Bronchial epithelial cell (primary cell): ENCODE measurements around the gene LONRF2. TPM values are rescaled to one million over a fixed set of nuclear protein-coding genes. Genes with fewer than 3 reads are reported as not detected.

Source experiments
- DNase-seq: peaks from one replicate; pipeline ENCODE4 v3.0.0-alpha.2; 2010; ENCODE audit warnings: low read depth
- FAIRE-seq: peaks from 2 replicates; lab custom pipeline; 2011; peaks lifted over from hg19 to GRCh38; lab: Jason Lieb, UNC
- H3K27me3 ChIP-seq: 2 replicates; pipeline ENCODE4 v1.5.1; 2011; ENCODE audit warnings: low read length; ENCODE audit not compliant: control insufficient read depth, insufficient read depth
- H3K36me3 ChIP-seq: 2 replicates; pipeline ENCODE4 v1.5.1; 2011; ENCODE audit warnings: low read length; ENCODE audit not compliant: control insufficient read depth, insufficient read depth
- H3K4me3 ChIP-seq: 2 replicates; pipeline ENCODE4 v1.5.1; 2011; ENCODE audit warnings: mild to moderate bottlenecking, low read depth, low read length, control low read depth
- CTCF ChIP-seq: IDR thresholded peaks from 2 replicates; pipeline ENCODE4 v1.5.1; 2011; ENCODE audit warnings: mild to moderate bottlenecking, moderate library complexity, low read length, control low read depth, inconsistent platforms; ENCODE audit not compliant: insufficient read depth, severe bottlenecking
- total RNA-seq: library from RNA; depleted of rRNA; stranded (reverse); fragments of >200 nt; gene quantifications from 2 replicates; pipeline ENCODE4 v1.2.1, GENCODE V29; 2014

LONRF2 gene
- total RNA-seq, 1 donor from 2014 or later = not detected

- Histone ChIP-seq H3K36me3 (no peaks in the 10 kb centered on the region), H3K4me3 (no peak overlapping the region), H3K27me3 (no peaks in the 10 kb centered on the region)
- no peak for FAIRE-seq
- no peak for DNase-seq
- TF ChIP-seq CTCF = no peak
These were observed 82.7 kb downstream of the LONRF2 start for GRCh38 chr2:100239486-100240210.

GRCh38 chr2:100238471-100238870, 83.8 kb downstream of the LONRF2 start:
- Histone ChIP-seq H3K4me3 (no peak overlapping the region), H3K27me3 (no peaks in the 10 kb centered on the region), H3K36me3 (no peaks in the 10 kb centered on the region)
- TF ChIP-seq CTCF = no peak
- DNase-seq (no peak), FAIRE-seq (no peak)

GRCh38 chr2:100237770-100238169, 84.5 kb downstream of the LONRF2 start:
- Histone ChIP-seq H3K27me3 (no peaks in the 10 kb centered on the region), H3K36me3 (no peaks in the 10 kb centered on the region), H3K4me3 (no peak overlapping the region)
- DNase-seq (no peak), FAIRE-seq (no peak)
- TF ChIP-seq CTCF = no peak

GRCh38 chr2:100237163-100237562, 85.1 kb downstream of the LONRF2 start:
- FAIRE-seq (peak; percentile 55), DNase-seq (no peak)
- no peak for TF ChIP-seq CTCF
- Histone ChIP-seq H3K27me3 (no peaks in the 10 kb centered on the region), H3K4me3 (no peak overlapping the region), H3K36me3 (no peaks in the 10 kb centered on the region)

- FAIRE-seq (no peak), DNase-seq (no peak)
- TF ChIP-seq CTCF = no peak
- Histone ChIP-seq H3K4me3 (no peak overlapping the region), H3K36me3 (no peaks in the 10 kb centered on the region), H3K27me3 (no peaks in the 10 kb centered on the region)
These were observed 86.1 kb downstream of the LONRF2 start for GRCh38 chr2:100236166-100236565.

- FAIRE-seq = no peak
- no peak for TF ChIP-seq CTCF
These were observed 86.7 kb downstream of the LONRF2 start for GRCh38 chr2:100235581-100235980.

More at GRCh38 chr2:100235581-100235980, 86.7 kb downstream of the LONRF2 start:
- Histone ChIP-seq H3K4me3 (no peak overlapping the region), H3K36me3 (no peaks in the 10 kb centered on the region), H3K27me3 (no peaks in the 10 kb centered on the region)
- no peak for DNase-seq
